Prostate gland (tissue), 2 donors: ENCODE data around the gene LGALS12. TPM values are rescaled to one million over a fixed set of nuclear protein-coding genes. Genes with fewer than 3 reads are reported as not detected.
A peak's percentile ranks its signal among the peaks of the same experiment; 100 is the strongest.
"Not testable (repeated sequence)": the region's sequence is repeated elsewhere in the genome, so short reads cannot be mapped to it uniquely, and the experiment has no call there.

Experiments used
- DNase-seq: peaks from one replicate; pipeline ENCODE4 v3.0.0-alpha.2; 2019; ENCODE audit warnings: low spot score
- H3K27ac ChIP-seq, 2 donors: fragments of 200-600 bp; sonication (generic); 2 replicates each; pipeline ENCODE4 v1.5.1; 2017 to 2019
- H3K27me3 ChIP-seq: fragments of 200-600 bp; sonication (generic); replicated peaks from 2 replicates; pipeline ENCODE4 v1.5.1; 2019; ENCODE audit not compliant: insufficient read depth
- H3K36me3 ChIP-seq, 2 donors: fragments of 200-600 bp; sonication (generic); 1 replicate in 1 of 2; 2 replicates in 1 of 2; pipeline versions ENCODE4 v1.5.1 to v1.8.1; 2017 to 2019
- H3K4me1 ChIP-seq: fragments of 200-600 bp; sonication (generic); replicated peaks from 2 replicates; pipeline ENCODE4 v1.5.1; 2019
- H3K4me3 ChIP-seq, 2 donors: fragments of 200-600 bp; sonication (generic); 2 replicates each; pipeline ENCODE4 v1.5.1; 2017 to 2019
- H3K9me3 ChIP-seq: fragments of 200-600 bp; sonication (generic); 2 replicates; pipeline ENCODE4 v1.5.1; 2017
- CTCF ChIP-seq, 4 experiments: fragments of 200-600 bp in 2 of 4; fragments of 450-650 bp in 2 of 4; sonication (generic) in 2 of 4; IDR thresholded peaks; 1 replicate in 3 of 4; 2 replicates in 1 of 4; pipeline ENCODE4 v1.5.1; 2016 to 2019; ENCODE audit warnings: antibody characterized with exemption in 4 of 4, mild to moderate bottlenecking in 2 of 4, moderate library complexity in 2 of 4
- POLR2A ChIP-seq: fragments of 450-650 bp; IDR thresholded peaks from one replicate; pipeline ENCODE4 v1.6.1; 2016; ENCODE audit warnings: antibody characterized with exemption, mild to moderate bottlenecking
- POLR2AphosphoS5 ChIP-seq: sonication (generic); formaldehyde crosslinking; IDR thresholded peaks from one replicate; pipeline ENCODE4 v1.6.1; 2017; ENCODE audit warnings: antibody characterized with exemption
- WGBS: methylation state at CpG from one replicate; pipeline ENCODE4 v1.1.5; 2018; 5-methylcytosine and 5-hydroxymethylcytosine counted together
- intact Hi-C: fragments of 100-400 bp; cut with DNase I; formaldehyde crosslinking; loops from one replicate; pipeline ENCODE4 v1.14.2; 2022
- total RNA-seq, 2 donors: library from RNA; depleted of rRNA; stranded (reverse); fragments of >200 nt; gene quantifications; one replicate each; pipeline ENCODE4 v1.1.0, GENCODE V29; 2016

Gene LGALS12
- total RNA-seq, 2 donors from 2014 or later = not detected

GRCh38 chr11:63534895-63535461 lies 29.1 kb downstream of the LGALS12 start:
- Histone ChIP-seq H3K4me1 (peaks cover 13% of the 10 kb centered on the region), H3K27ac (no peak overlapping the region), H3K9me3 (no peaks in the 10 kb centered on the region), H3K27me3 (no peaks in the 10 kb centered on the region), H3K4me3 (no peak overlapping the region), H3K36me3 (no peaks in the 10 kb centered on the region)
- DNase-seq = no peak
- intact Hi-C loops = loop anchor here (5.0 kb wide), 3 partner anchors 43 to 97 kb away; partner anchors contain the start of genes PLAAT3 and PLAAT5
- WGBS = 93% methylated on average over 5 of the region's 5 CpGs
- TF ChIP-seq POLR2AphosphoS5 (no peak), CTCF (IDR thresholded peaks at IDR 0.05) (no peak), POLR2A (no peak)

- Histone ChIP-seq H3K9me3 (no peaks in the 10 kb centered on the region), H3K4me1 (peaks cover 13% of the 10 kb centered on the region), H3K36me3 (no peaks in the 10 kb centered on the region), H3K27me3 (no peaks in the 10 kb centered on the region), H3K27ac (peak overlapping the region; percentile 84), H3K4me3 (no peak overlapping the region)
- DNase-seq = no peak
- 94% methylated on average over 1 of the region's 1 CpG for WGBS
- no peak for TF ChIP-seq POLR2AphosphoS5
- TF ChIP-seq POLR2A = no peak
- TF ChIP-seq CTCF (IDR thresholded peaks at IDR 0.05) = no peak
- intact Hi-C loops = loop anchor here (2.0 to 5.0 kb wide), 3 partner anchors 39 to 97 kb away; partner anchors contain the start of gene PLAAT3
These were observed 29.9 kb downstream of the LGALS12 start for GRCh38 chr11:63535734-63536133.

GRCh38 chr11:63536669-63537292 lies 30.9 kb downstream of the LGALS12 start, which contains the start of gene PLAAT4:
Gene PLAAT4, plus strand, starts transcription at chr11:63536808. Its CDS starts 61 bp downstream, at chr11:63536869.
- peak within 1 kb of the TSS; percentile 84 for H3K27ac ChIP-seq
- no peaks in the 10 kb centered on the region for H3K9me3 ChIP-seq
- intact Hi-C loops = loop anchor here (2.0 to 5.0 kb wide), 3 partner anchors 38 to 96 kb away; partner anchors contain the start of gene PLAAT3
- TF ChIP-seq POLR2A (peak; percentile 37), CTCF (IDR thresholded peaks at IDR 0.05) (no peak), POLR2AphosphoS5 (peak; percentile 58)
- peak within 1 kb of the TSS; percentile 24 for H3K4me3 ChIP-seq
- peak; percentile 28 for DNase-seq
- no peaks in the 10 kb centered on the region for H3K36me3 ChIP-seq
- peaks cover 13% of the 10 kb centered on the region for H3K4me1 ChIP-seq
- no peaks in the 10 kb centered on the region for H3K27me3 ChIP-seq
- 20% methylated on average over 9 of the region's 10 CpGs for WGBS

GRCh38 chr11:63537293-63538101 lies 31.6 kb downstream of the LGALS12 start:
- intact Hi-C loops = loop anchor here (2.0 to 5.0 kb wide), 3 partner anchors 37 to 95 kb away; partner anchors contain the start of gene PLAAT3
- no peaks in the 10 kb centered on the region for H3K9me3 ChIP-seq
- no peaks in the 10 kb centered on the region for H3K36me3 ChIP-seq
- peak overlapping the region; percentile 24 for H3K4me3 ChIP-seq
- H3K27ac ChIP-seq = peak overlapping the region; percentile 84
- peak; percentile 83 for DNase-seq
- TF ChIP-seq POLR2A = peak; percentile 15
- TF ChIP-seq POLR2AphosphoS5 = peak; percentile 87
- TF ChIP-seq CTCF (IDR thresholded peaks at IDR 0.05) = no peak
- 13% methylated on average over 8 of the region's 8 CpGs for WGBS
- peaks cover 13% of the 10 kb centered on the region for H3K4me1 ChIP-seq
- no peaks in the 10 kb centered on the region for H3K27me3 ChIP-seq

- H3K4me3 ChIP-seq, intact Hi-C loops, H3K27me3 ChIP-seq, H3K9me3 ChIP-seq, H3K27ac ChIP-seq, H3K4me1 ChIP-seq, DNase-seq, H3K36me3 ChIP-seq: not testable (repeated sequence)
- 64% methylated on average over 2 of the region's 2 CpGs for WGBS
These were observed 36.6 kb downstream of the LGALS12 start for GRCh38 chr11:63542506-63542905.
